Measurements from ENCODE around the gene L1CAM. TPM values are rescaled to one million over a fixed set of nuclear protein-coding genes. Genes with fewer than 3 reads are reported as not detected.

L1CAM gene
- total and polyA plus RNA-seq, 9 of the 15 experiments (the other 6 are each of a cell fraction or from before 2014, with no cell fraction given), result 0.09 to 0.86 (median 0.26) TPM; not detected in 3

- Histone ChIP-seq H3K9ac (ENCODE audit: insufficient read depth in 1 of 2, low read depth in 2 of 2, low read length in 2 of 2) (peak overlapping the region in 1 of 2 experiments; percentile 26; a peak in 2 of 4 replicates), H3K27me3 (ENCODE audit: control insufficient read depth in 2 of 2, insufficient read depth in 2 of 2, low read length in 2 of 2) (no peaks in the 10 kb centered on the region), H3K4me3 (no peak overlapping the region), H2AFZ (ENCODE audit: low read depth, low read length) (no peak overlapping the region), H3K9me1 (ENCODE audit: control insufficient read depth, insufficient read depth, low read length) (no peaks in the 10 kb centered on the region), H4K20me1 (replicated peaks; ENCODE audit: control insufficient read depth, insufficient read depth, low read length) (peaks cover 5% of the 10 kb centered on the region; the same call in 1 of the 2 replicates), H3K36me3 (ENCODE audit: control insufficient read depth, insufficient read depth, low read length) (peaks cover 31% of the 10 kb centered on the region; the same call in 2 of the 3 replicates), H3K27ac (ENCODE audit: extremely low read depth, low read depth, low read length) (no peak overlapping the region), H3K4me2 (ENCODE audit: insufficient read depth, low read length) (no peak overlapping the region), H3K9me3 (replicated peaks; ENCODE audit: control insufficient read depth, insufficient read depth, low read depth, low read length) (no peaks in the 10 kb centered on the region), H3K79me2 (ENCODE audit: control insufficient read depth, insufficient read depth, low read length) (no peaks in the 10 kb centered on the region), H3K4me1 (replicated peaks in 1 of 2; ENCODE audit: control insufficient read depth in 2 of 2, insufficient read depth in 2 of 2, low read length in 2 of 2) (peaks cover 0 to 32% of the 10 kb centered on the region in 2 experiments; a peak in 3 of 5 replicates)
- WGBS (ENCODE audit: insufficient coverage, low coverage, missing lambda C conversion rate), result 64% methylated on average over 6 of the region's 17 CpGs
- POLR2A ChIA-PET, result interaction anchor here (0.6 to 0.9 kb wide), 2 partner anchors 11 to 16 kb away, joined by 3 to 4 read pairs; no protein-coding TSS in a partner anchor
- in situ Hi-C loops (cut with MboI) (no loop called here), intact Hi-C loops (cut with micrococcal nuclease) (no loop called here)
- no TSS peak for BruUV-seq (replicated peaks)
- ATAC-seq (no peak), DNase-seq (ENCODE audit: extremely low read depth in 1 of 4, low spot score in 3 of 4) (no peak), FAIRE-seq (no peak)
- CTCF ChIA-PET (ENCODE audit: low intra/inter-chr PET ratio), result no interaction called here
- TF ChIP-seq ZNF217 (CRISPR knock-in tag; IDR thresholded peaks at IDR 0.05) (no peak), GTF2B (IDR thresholded peaks at IDR 0.05; ENCODE audit: extremely low read depth, insufficient read length) (no peak), FOXO4 (CRISPR knock-in tag; IDR thresholded peaks at IDR 0.05) (no peak), TAF9B (IDR thresholded peaks at IDR 0.05; ENCODE audit: partially characterized antibody) (no peak), MYNN (IDR thresholded peaks at IDR 0.05) (no peak), MYNN (CRISPR knock-in tag; IDR thresholded peaks at IDR 0.05) (no peak), ZNF121 (CRISPR knock-in tag; conservative IDR thresholded peaks at IDR 0.05) (no peak), KDM5B (IDR thresholded peaks at IDR 0.05; ENCODE audit: insufficient replicate concordance, low read depth, low read length) (no peak), SAFB (IDR thresholded peaks at IDR 0.05; ENCODE audit: borderline replicate concordance, low read depth, low read length) (no peak), GABPA (tag; conservative IDR thresholded peaks at IDR 0.05; ENCODE audit: low read depth) (no peak), PURB (CRISPR knock-in tag; IDR thresholded peaks at IDR 0.05; ENCODE audit: low read depth) (no peak), EHMT2 (IDR thresholded peaks at IDR 0.05) (no peak)
Measured at GRCh38 chrX:153913211-153913610, 27.2 kb upstream of the L1CAM start.

All from K562 (cell line).